ENCODE measurements around the gene CTSE.
"Not testable (repeated sequence)": the region's sequence is repeated elsewhere in the genome, so short reads cannot be mapped to it uniquely, and the experiment has no call there.

The CTSE gene

GRCh38 chr1:206023695-206024094 is at the start of gene CTSE:
CTSE (minus strand) TSS chr1:206023895; CDS start chr1:206023791, 104 bp downstream.
- no peak for DNase-seq

GRCh38 chr1:206070627-206071304 is 47.1 kb upstream of the CTSE start:
- no peak for DNase-seq

GRCh38 chr1:206068314-206068713 is 44.6 kb upstream of the CTSE start:
- no peak for DNase-seq

- DNase-seq = no peak
Observed at GRCh38 chr1:206067486-206068227, 44.0 kb upstream of the CTSE start.

GRCh38 chr1:206066479-206067171 is 42.9 kb upstream of the CTSE start:
- no peak for DNase-seq

GRCh38 chr1:206065547-206066145 is 42.0 kb upstream of the CTSE start:
- DNase-seq = no peak

GRCh38 chr1:206064501-206064900 is 40.8 kb upstream of the CTSE start:
- not testable (repeated sequence) for DNase-seq

- DNase-seq = not testable (repeated sequence)
Observed at GRCh38 chr1:206064001-206064400, 40.3 kb upstream of the CTSE start.

GRCh38 chr1:206062464-206062863 is 38.8 kb upstream of the CTSE start:
- DNase-seq = no peak

- DNase-seq = no peak
Observed at GRCh38 chr1:206060844-206061243, 37.1 kb upstream of the CTSE start.

GRCh38 chr1:206059355-206059915 is 35.7 kb upstream of the CTSE start:
- DNase-seq = no peak

GRCh38 chr1:206058927-206059292 is 35.2 kb upstream of the CTSE start:
- DNase-seq = no peak

GRCh38 chr1:206058289-206058926 is 34.7 kb upstream of the CTSE start:
- not testable (repeated sequence) for DNase-seq

GRCh38 chr1:206055639-206056323 is 32.1 kb upstream of the CTSE start:
- not testable (repeated sequence) for DNase-seq

GRCh38 chr1:206055069-206055625 is 31.5 kb upstream of the CTSE start:
- DNase-seq = not testable (repeated sequence)

- not testable (repeated sequence) for DNase-seq
Observed at GRCh38 chr1:206053616-206054015, 29.9 kb upstream of the CTSE start.

GRCh38 chr1:206052919-206053610 is 29.4 kb upstream of the CTSE start, which contains the start of gene RHEX:
RHEX (plus strand) TSS chr1:206053173; CDS start chr1:206097829, 44,656 bp downstream.
- DNase-seq = not testable (repeated sequence)

GRCh38 chr1:206052231-206052865 is 28.7 kb upstream of the CTSE start:
- DNase-seq = not testable (repeated sequence)

- peak; percentile 26 for DNase-seq
Observed at GRCh38 chr1:206050655-206051235, 27.1 kb upstream of the CTSE start.
